Loucy (cell line): ENCODE data around the gene CACNA1C.

Experiments used
- EZH2phosphoT487 ChIP-seq: fragments of 200-600 bp; IDR thresholded peaks from 2 replicates; pipeline ENCODE4 v1.6.1; 2018; ENCODE audit warnings: antibody characterized with exemption, mild to moderate bottlenecking, moderate library complexity, borderline replicate concordance
- TF ChIP-seq, protein P1 (sequence below): fragments of 200-600 bp; sonication (generic); conservative IDR thresholded peaks from 2 replicates; pipeline ENCODE4 v1.5.1; 2014; ENCODE audit warnings: mild to moderate bottlenecking, antibody characterized with exemption, low read length

DNA sequence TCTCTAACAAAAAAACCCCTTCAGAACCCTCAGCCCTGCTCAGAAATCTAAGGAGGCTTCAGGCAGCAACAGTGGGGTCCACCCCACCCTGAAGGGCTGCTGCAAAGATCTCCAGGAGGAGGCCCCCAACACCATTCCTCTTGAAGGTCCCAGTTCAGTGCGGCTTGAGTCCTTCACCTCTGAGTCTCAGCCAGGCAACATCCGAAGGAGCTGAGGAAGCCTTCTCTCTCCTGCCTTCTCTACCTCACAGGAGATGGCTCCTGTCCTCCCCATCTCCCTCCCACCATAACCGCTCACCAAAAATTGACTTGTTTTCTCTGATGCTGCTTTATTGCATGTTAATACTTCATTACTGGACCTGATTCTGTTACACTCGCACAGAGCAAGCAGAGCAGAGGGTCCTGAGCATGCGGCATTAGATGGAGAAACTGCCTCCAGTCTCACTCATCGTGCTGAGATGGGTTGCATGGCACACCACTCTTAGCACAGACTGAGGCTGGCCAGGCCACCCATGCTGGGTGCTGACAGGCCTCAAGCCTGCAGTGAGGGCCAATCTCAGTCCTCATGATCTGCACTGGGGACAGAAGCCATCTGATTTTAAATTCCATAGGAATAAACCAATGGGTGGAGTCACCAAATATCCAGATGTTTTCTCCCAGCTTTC lies 224.8 kb downstream of the CACNA1C start:
- TF ChIP-seq, protein P1, sequence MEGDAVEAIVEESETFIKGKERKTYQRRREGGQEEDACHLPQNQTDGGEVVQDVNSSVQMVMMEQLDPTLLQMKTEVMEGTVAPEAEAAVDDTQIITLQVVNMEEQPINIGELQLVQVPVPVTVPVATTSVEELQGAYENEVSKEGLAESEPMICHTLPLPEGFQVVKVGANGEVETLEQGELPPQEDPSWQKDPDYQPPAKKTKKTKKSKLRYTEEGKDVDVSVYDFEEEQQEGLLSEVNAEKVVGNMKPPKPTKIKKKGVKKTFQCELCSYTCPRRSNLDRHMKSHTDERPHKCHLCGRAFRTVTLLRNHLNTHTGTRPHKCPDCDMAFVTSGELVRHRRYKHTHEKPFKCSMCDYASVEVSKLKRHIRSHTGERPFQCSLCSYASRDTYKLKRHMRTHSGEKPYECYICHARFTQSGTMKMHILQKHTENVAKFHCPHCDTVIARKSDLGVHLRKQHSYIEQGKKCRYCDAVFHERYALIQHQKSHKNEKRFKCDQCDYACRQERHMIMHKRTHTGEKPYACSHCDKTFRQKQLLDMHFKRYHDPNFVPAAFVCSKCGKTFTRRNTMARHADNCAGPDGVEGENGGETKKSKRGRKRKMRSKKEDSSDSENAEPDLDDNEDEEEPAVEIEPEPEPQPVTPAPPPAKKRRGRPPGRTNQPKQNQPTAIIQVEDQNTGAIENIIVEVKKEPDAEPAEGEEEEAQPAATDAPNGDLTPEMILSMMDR: no peak
- no peak for TF ChIP-seq EZH2phosphoT487
